Sigmoid colon (tissue), 4 donors: ENCODE data around the gene SMIM24.

Experiments
- EP300 ChIP-seq, 4 donors: sonication (generic); formaldehyde crosslinking; IDR thresholded peaks; one replicate each; pipeline ENCODE4 v1.6.1; 2017; ENCODE audit warnings: antibody characterized with exemption in 4 of 4
- POLR2A ChIP-seq, 2 donors: fragments of 450-650 bp; IDR thresholded peaks; one replicate each; pipeline ENCODE4 v1.6.1; 2016; ENCODE audit warnings: antibody characterized with exemption in 2 of 2, mild to moderate bottlenecking in 2 of 2, moderate library complexity in 2 of 2
- TF ChIP-seq, protein P1 (sequence below), 4 experiments: fragments of 450-650 bp in 3 of 4; fragments of 200-600 bp in 1 of 4; IDR thresholded peaks; one replicate each; pipeline ENCODE4 v1.5.1; 2016 to 2019; ENCODE audit warnings: antibody characterized with exemption in 4 of 4, mild to moderate bottlenecking in 3 of 4, moderate library complexity in 2 of 4

- TF ChIP-seq, protein P1, sequence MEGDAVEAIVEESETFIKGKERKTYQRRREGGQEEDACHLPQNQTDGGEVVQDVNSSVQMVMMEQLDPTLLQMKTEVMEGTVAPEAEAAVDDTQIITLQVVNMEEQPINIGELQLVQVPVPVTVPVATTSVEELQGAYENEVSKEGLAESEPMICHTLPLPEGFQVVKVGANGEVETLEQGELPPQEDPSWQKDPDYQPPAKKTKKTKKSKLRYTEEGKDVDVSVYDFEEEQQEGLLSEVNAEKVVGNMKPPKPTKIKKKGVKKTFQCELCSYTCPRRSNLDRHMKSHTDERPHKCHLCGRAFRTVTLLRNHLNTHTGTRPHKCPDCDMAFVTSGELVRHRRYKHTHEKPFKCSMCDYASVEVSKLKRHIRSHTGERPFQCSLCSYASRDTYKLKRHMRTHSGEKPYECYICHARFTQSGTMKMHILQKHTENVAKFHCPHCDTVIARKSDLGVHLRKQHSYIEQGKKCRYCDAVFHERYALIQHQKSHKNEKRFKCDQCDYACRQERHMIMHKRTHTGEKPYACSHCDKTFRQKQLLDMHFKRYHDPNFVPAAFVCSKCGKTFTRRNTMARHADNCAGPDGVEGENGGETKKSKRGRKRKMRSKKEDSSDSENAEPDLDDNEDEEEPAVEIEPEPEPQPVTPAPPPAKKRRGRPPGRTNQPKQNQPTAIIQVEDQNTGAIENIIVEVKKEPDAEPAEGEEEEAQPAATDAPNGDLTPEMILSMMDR (IDR thresholded peaks at IDR 0.05) = no peak
- TF ChIP-seq POLR2A (IDR thresholded peaks at IDR 0.05) = no peak
- no peak for TF ChIP-seq EP300 (IDR thresholded peaks at IDR 0.05)
Measured at GRCh38 chr19:3516675-3517207, 36.4 kb upstream of the SMIM24 start.
